ENCODE results near the gene EIF4G2.

The EIF4G2 gene

GRCh38 chr11:10807493-10808234, 1.1 kb downstream of the EIF4G2 start:
- peak in 1 of 2 donors; percentile 52 for DNase-seq

- no peak for DNase-seq
These were observed 2.5 kb downstream of the EIF4G2 start for GRCh38 chr11:10806206-10806605.

GRCh38 chr11:10805741-10806140, 3.0 kb downstream of the EIF4G2 start:
- DNase-seq = no peak

- DNase-seq = no peak
These were observed 5.0 kb downstream of the EIF4G2 start for GRCh38 chr11:10803676-10804075.

- no peak for DNase-seq
These were observed 8.4 kb downstream of the EIF4G2 start for GRCh38 chr11:10800292-10800691.

- DNase-seq = no peak
These were observed 10.3 kb downstream of the EIF4G2 start for GRCh38 chr11:10798330-10798928.

GRCh38 chr11:10797531-10797930, 11.2 kb downstream of the EIF4G2 start:
- no peak for DNase-seq

GRCh38 chr11:10797001-10797400, 11.7 kb downstream of the EIF4G2 start:
- DNase-seq = no peak

- DNase-seq = no peak
These were observed 12.5 kb downstream of the EIF4G2 start for GRCh38 chr11:10796191-10796590.

GRCh38 chr11:10793470-10794255, 15.1 kb downstream of the EIF4G2 start:
- no peak for DNase-seq

GRCh38 chr11:10792385-10793068, 16.2 kb downstream of the EIF4G2 start:
- DNase-seq = peak; percentile 57 to 71

GRCh38 chr11:10786451-10786850, 22.3 kb downstream of the EIF4G2 start:
- DNase-seq = no peak

- no peak for DNase-seq
These were observed 23.6 kb downstream of the EIF4G2 start for GRCh38 chr11:10785146-10785474.

- DNase-seq = no peak
These were observed 24.2 kb downstream of the EIF4G2 start for GRCh38 chr11:10784232-10785145.

- no peak for DNase-seq
These were observed 28.7 kb downstream of the EIF4G2 start for GRCh38 chr11:10780040-10780439.

GRCh38 chr11:10779086-10779485, 29.6 kb downstream of the EIF4G2 start:
- DNase-seq = no peak

GRCh38 chr11:10778217-10778970, 30.3 kb downstream of the EIF4G2 start:
- DNase-seq = no peak

GRCh38 chr11:10777806-10778205, 30.9 kb downstream of the EIF4G2 start:
- DNase-seq = peak in 1 of 2 donors; percentile 22

GRCh38 chr11:10777393-10777793, 31.3 kb downstream of the EIF4G2 start:
- DNase-seq = peak in 1 of 2 donors; percentile 37

- no peak for DNase-seq
These were observed 33.9 kb downstream of the EIF4G2 start for GRCh38 chr11:10774811-10775210.

- no peak for DNase-seq
These were observed 37.3 kb downstream of the EIF4G2 start for GRCh38 chr11:10771457-10771856.

All from bone marrow (tissue), 2 donors.